HEK293T (cell line): Measurements from ENCODE around the gene PLCL2.

Experiments
- FOXA1 ChIP-seq: fragments of 450-650 bp; IDR thresholded peaks from 2 replicates; pipeline ENCODE4 v1.6.1; 2016; ENCODE audit warnings: mild to moderate bottlenecking
- FOXK2 ChIP-seq: fragments of 450-650 bp; IDR thresholded peaks from 2 replicates; pipeline ENCODE4 v1.6.1; 2016; ENCODE audit warnings: mild to moderate bottlenecking
- FOXM1 ChIP-seq: fragments of 450-650 bp; IDR thresholded peaks from 2 replicates; pipeline ENCODE4 v1.6.1; 2017; ENCODE audit warnings: mild to moderate bottlenecking, borderline replicate concordance
- HDGF ChIP-seq: fragments of 450-650 bp; IDR thresholded peaks from 2 replicates; pipeline ENCODE4 v1.6.1; 2017; ENCODE audit warnings: antibody characterized with exemption, borderline replicate concordance
- NFRKB ChIP-seq: fragments of 450-650 bp; IDR thresholded peaks from 2 replicates; pipeline ENCODE4 v1.6.1; 2016; ENCODE audit warnings: mild to moderate bottlenecking, moderate library complexity
- TARDBP ChIP-seq: fragments of 450-650 bp; IDR thresholded peaks from 2 replicates; pipeline ENCODE4 v1.6.1; 2016

- TF ChIP-seq HDGF (no peak), NFRKB (no peak), FOXA1 (no peak), FOXK2 (no peak), FOXM1 (no peak), TARDBP (no peak)
Measured at GRCh38 chr3:17039594-17039993, 154.8 kb downstream of the PLCL2 start.
